ENCODE measurements around the gene CXCR1.

GRCh38 chr2:218152777-218153176 is 14.0 kb downstream of the CXCR1 start:
- no peak for TF ChIP-seq YY1 (IDR thresholded peaks at IDR 0.05; ENCODE audit: insufficient read depth, insufficient read length)
- TF ChIP-seq ZNF274 (IDR thresholded peaks at IDR 0.05; ENCODE audit: low read depth, low read length): no peak
